NOMO-1 treated with DMSO at 0.1 percent for 48 hours (cell line): ENCODE measurements around the gene KEAP1.
"Not testable (repeated sequence)": the region's sequence is repeated elsewhere in the genome, so short reads cannot be mapped to it uniquely, and the experiment has no call there.

ENCODE experiments used
- DNase-seq: peaks from one replicate; lab custom pipeline; 2025; ENCODE audit not compliant: unreplicated experiment; lab: John Stamatoyannopoulos, UW

KEAP1 gene

DNA sequence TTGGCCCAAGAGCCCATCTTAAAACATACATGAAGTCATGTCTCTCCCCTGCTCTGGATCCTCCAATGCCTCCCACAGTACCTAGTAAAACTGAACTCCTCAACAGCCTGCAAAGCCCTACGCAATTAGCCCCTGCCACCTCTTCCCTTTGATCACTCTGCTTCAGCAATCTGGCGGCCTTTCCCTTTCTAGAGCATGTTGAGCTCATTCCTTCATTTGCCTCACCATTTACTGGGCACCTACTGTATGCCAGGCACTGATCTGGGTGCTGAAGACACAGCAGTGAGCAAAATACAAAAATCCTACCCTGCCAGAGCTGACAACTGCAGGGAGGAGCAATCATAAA is 2.9 kb downstream of the KEAP1 start:
- no peak for DNase-seq

DNA sequence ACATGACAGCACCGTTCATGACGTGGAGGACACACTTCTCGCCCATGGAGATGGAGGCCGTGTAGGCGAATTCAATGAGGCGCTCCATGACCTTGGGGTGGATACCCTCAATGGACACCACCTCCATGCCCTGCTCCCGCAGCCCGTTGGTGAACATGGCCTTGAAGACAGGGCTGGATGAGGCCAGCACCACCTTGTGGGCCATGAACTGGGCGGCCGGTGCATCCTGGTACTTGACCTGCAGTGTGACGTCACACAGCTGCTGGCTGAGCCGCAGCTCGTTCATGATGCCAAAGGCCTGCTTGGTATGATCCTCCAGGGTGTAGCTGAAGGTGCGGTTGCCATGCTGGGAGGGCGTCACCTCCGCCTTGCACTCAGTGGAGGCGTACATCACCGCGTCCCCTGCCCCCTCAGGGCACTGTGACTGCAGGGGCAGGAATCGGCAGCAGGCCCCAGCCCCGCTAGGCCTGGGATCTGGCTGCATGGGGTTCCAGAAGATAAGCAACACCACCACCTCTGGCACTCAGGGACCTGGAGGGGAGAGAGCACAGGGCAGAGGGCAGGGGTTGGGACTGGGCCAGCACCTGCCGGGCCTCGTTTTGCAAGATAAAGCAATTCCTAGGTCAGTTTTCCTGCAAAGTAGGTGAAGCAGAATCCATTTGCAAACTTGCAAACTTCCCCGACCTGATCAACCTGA is 3.5 kb downstream of the KEAP1 start:
- DNase-seq: no peak

DNA sequence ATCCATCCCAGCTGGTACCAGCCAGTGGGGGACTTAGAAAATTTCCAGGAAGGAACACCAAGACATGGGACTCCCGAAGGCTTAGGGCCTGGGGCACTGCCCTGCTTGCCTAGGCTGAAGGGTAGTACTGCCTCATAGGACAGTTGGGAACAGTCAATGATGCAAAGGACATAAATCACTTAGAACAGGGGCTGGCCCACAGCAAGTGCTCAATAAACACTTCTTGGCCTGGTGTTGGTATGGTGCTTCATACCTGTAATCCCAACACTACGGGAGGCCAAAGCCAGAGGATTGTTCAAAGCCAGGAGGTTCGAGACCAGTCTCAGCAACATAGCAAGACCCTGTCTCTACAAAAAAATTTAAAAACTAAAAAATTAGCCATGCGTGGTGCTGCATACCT is 5.8 kb downstream of the KEAP1 start:
- DNase-seq: no peak

DNA sequence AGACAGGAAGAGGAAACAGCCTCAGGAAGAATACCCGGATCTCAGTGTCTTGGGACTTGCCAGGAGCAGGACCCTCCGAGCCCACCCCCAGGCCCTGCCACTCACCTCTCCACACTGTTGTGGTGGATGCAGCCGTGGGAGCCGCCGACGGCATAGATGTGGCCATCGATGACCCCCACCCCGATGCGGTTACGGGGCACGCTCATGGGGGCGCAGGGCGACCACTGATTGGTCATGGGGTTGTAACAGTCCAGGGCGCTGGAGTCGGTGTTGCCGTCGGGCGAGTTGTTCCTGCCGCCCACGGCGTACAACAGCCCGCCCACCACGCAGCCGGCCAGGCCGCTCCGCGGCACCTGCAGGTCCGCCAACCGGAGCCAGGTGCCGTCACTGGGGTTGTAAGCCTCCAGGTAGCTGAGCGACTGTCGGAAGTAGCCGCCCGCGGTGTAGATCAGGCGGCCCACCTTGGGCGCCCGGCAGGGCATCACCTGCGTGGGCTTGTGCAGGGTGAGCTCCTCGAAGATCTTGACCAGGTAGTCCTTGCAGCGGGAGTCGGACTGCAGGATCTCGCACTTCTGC is 11.6 kb downstream of the KEAP1 start:
- no peak for DNase-seq

DNA sequence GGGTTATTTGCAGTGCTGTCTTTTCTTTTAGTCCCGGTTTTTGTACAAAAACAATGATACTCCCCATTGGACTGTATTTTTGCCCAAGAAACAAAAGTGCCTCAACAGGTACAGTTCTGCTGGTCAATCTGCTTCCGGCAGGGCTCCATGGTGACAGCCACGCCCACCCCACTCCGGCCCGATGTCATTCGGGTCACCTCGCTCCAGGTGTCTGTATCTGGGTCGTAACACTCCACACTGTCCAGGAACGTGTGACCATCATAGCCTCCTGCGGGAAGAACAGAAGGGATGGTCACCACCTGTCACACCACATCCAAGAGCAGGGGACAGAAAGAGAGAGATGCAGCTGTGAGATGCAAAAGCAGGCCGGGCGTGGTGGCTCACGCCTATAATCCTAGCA is 16.6 kb downstream of the KEAP1 start:
- DNase-seq: no peak

DNA sequence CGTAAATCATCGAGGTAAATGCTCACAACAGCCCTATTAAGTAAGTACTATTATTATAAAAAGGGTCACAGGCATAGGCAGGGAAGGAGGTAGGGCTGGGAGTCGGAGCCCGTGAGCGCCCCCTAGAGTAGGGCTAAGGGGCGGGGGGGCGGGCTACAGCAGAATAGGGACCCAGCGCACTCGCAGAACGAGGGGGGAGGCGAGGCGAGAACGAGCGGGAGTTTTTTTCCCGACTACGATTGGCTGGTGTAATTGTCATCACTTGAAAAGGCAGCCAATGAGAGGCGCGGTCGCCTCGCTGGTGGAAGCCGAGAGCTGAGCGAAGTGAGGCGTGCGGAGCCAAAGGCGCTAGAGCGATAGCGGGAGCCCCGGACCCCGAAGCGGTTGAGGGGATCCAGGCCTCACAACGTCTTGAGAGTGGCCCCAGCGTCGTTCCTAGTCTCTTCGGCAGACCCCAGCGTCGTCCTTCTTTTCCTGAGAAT is 24.2 kb downstream of the KEAP1 start:
- peak; percentile 93 for DNase-seq

DNA sequence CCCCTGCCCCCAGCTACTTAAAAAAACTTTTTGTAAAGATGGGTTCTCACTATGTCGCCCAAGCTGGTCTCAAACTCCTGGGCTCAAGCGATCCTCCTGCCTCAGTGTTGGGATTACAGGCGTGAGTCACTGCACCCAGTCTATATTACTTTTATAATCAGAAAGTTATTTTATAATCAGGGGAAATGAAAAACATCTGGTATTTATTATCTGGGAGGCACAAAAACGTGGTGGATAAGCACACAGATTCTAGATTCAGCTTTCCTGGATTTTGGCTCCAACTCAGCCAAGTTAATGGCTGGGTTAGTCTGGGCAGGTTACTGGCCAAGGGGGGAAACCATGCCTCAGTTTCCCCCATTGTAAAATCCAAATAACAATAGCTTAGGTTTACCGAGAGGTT is 24.7 kb downstream of the KEAP1 start:
- no peak for DNase-seq

DNA sequence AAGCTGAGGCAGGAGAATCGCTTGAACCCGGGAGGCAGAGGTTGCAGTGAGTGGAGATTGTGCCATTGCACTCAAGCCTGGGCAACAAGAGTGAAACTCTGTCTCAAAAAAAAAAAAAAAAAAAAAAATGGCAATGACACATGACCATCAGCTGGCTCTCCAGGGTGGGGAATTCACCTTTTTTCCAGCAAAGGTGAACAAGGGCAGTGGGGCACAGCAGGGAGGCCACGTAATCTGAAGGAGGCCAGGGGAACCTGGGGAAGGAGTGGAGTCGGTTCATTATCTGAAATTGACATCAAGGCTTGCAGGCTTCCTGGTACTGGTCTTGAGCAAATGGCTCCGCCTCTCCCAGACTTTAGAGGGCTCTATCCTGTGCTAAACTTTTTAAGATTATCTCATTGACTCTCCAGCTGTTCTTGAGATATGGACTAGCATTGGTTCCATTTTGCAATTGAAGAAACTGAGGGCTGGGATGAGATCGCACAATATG is 28.1 kb downstream of the KEAP1 start:
- no peak for DNase-seq

DNA sequence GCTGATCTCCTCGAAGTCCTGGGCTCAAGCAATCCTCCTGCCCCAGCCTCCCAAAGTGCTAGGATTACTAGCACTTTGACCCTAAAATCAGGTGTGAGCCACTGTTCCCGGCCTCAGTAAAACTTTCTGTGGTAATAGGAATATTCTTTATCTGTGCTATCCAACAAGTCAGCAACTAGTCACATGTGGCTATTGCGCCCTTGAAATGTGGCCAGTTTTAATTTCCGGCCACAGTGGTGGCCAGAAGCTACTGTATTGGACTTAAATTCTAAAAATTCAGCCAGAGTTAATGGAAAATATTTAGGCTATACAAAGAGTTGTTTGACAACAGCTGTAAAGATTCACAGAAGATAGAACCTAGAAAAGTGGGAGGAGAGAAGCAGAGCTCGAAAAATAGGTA is 30.0 kb downstream of the KEAP1 start:
- no peak for DNase-seq

DNA sequence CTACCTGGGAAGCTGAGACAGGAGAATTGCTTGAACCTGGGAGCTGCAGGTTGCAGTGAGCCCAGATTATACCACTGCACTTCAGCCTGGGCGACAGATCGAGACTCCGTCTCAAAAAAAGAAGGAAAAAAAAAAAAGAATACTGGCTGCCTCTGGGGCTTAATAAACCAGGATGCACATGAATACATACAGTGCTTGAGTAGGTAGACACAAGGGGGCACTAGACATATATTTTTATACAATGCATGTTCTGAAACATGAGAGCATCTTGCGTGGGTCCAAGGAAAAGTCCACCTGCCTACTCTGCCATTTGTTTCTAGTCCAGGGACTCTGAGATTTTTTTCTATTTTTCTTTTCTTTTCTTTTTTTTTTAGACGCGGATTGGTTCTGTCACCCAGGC is 31.2 kb downstream of the KEAP1 start:
- peak; percentile 23 for DNase-seq

DNA sequence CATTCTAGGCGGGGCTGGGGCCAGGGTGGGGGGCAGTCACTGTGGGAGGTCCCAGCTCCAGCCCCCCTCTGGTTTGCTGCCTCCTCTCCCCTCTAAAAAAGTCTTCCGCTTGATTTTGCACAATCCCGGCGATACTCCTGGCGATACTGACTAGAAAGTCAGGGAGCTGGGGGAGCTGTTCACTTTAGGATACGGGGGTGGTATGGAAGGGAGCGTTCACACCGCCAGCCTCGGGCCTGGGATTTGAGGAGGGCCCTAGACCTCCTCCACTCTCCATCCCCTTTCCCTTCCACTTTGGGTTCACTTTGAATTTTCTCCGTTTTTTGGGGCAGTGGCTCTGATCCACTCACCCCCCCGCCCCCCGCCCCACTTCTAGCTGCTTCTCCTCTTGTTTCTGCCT is 35.0 kb downstream of the KEAP1 start:
- no peak for DNase-seq

- DNase-seq: no peak
Observed at GRCh38 chr19:10467104-10467706, 36.0 kb downstream of the KEAP1 start.

DNA sequence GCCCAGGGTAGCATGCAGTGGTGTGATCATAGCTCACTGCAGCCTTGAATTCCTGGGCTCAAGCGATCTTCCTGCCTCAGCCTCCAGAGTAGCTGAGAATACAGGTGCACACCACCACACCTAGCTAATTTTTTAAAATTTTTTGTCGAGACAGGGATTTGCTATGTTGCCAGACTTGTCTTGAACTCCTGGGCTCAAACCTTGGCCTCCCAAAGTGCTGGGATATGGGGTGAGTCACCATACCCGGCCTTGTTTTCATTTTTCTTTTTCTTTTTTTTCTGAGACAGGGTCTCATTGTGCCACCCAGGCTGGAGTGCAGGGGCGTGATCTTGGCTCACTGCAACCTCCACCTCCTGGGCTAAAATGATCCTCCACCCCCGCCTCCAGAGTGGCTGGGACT is 38.7 kb downstream of the KEAP1 start:
- no peak for DNase-seq

GRCh38 chr19:10462557-10462956 is 40.6 kb downstream of the KEAP1 start:
- no peak for DNase-seq

GRCh38 chr19:10462042-10462441 is 41.1 kb downstream of the KEAP1 start:
- DNase-seq: not testable (repeated sequence)

DNA sequence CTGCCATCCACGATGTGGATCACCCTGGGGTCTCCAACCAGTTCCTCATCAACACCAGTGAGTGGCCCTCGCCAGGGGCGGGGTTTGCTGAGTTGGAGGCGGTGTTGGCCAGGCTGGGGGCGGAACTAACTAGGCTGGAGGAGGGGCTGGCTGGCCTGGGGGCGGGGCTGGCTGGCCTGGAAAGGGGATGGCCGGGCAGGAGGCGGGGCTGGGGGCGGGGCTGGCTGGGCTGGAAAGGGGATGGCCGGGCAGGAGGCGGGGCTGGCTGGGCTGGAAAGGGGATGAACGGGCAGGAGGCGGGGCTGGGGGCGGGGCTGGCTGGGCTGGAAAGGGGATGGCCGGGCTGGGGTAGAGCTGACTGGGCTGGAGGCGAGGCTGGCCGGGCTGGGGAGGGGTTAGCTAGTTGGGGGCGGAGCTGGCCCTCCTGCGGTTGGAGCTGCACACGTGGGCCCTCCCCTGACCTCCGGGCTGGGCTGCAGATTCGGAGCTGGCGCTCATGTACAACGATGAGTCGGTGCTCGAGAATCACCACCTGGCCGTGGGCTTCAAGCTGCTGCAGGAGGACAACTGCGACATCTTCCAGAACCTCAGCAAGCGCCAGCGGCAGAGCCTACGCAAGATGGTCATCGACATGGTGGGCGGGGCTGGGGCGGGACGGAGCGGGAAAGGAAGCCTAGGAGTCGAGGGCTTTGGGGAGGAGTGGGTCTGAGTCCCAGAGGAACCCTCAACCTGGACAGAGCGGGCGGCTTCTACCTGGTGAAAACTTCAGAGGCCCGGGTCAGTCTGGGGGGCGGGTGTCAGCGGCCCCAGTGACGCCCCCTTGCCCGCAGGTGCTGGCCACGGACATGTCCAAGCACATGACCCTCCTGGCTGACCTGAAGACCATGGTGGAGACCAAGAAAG is 41.9 kb downstream of the KEAP1 start:
- DNase-seq: no peak

DNA sequence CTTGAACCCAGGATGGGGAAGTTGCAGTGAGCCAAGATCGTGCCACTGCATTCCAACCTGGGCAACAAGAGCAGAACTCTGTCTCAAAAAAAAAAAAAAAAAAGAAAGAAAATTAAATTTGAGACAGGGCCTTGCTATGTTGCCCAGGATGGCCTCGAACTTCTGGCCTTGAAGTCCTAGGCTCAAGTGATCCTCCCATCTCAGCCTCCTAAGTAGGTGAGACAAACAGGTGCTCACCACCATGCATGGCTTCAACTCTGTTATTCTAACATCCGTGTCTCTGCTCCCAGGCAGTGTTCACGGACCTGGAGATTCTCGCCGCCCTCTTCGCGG is 42.5 kb downstream of the KEAP1 start:
- no peak for DNase-seq

DNA sequence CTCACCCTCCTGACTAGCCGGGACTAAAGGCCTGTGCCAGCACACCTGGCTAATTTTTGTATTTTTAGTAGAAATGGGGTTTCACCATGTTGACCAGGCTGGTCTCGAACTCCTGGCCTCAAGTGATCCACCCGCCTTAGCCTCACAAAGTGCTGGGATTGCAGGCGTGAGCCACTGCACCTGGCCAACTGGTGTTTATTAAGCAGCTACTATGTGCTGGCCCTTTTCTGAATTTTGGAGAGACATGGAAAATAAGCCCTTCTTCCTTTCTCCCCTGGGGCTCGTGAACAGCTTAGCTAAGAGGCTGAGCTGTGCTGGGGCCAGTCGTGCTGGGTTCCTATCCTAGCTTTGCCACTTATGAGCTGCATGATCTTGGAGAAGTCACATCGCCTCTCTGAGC is 44.4 kb downstream of the KEAP1 start:
- not testable (repeated sequence) for DNase-seq

DNA sequence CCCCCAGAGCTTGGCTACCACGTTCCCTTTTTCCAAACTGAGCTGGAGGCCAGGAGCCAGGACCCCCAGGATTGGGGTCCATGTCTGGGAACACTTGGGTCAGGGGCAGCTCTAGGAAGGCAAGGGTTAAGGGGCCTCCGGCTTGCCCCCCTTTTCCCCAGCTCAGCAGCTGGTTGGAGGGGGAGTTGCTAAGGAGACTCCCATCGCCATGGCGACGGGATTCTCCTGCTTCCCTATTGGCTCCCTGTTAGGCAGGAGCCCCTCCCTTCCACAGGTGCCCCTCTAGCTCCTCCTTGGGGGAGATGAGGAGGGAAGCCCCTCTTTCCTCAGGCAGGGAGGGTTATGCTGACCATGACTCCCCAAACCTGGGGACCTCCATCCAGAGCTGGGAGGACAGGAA is 48.9 kb downstream of the KEAP1 start:
- DNase-seq: no peak

GRCh38 chr19:10453852-10454251 is 49.3 kb downstream of the KEAP1 start:
- DNase-seq: no peak

- DNase-seq: no peak
Observed at GRCh38 chr19:10452726-10453618, 50.2 kb downstream of the KEAP1 start.
